ENCODE measurements around the gene RNPEPL1. TPM values are rescaled to one million over a fixed set of nuclear protein-coding genes. Genes with fewer than 3 reads are reported as not detected.

Gene RNPEPL1
- total RNA-seq, 1 experiment from 2014 or later: 101 TPM

DNA sequence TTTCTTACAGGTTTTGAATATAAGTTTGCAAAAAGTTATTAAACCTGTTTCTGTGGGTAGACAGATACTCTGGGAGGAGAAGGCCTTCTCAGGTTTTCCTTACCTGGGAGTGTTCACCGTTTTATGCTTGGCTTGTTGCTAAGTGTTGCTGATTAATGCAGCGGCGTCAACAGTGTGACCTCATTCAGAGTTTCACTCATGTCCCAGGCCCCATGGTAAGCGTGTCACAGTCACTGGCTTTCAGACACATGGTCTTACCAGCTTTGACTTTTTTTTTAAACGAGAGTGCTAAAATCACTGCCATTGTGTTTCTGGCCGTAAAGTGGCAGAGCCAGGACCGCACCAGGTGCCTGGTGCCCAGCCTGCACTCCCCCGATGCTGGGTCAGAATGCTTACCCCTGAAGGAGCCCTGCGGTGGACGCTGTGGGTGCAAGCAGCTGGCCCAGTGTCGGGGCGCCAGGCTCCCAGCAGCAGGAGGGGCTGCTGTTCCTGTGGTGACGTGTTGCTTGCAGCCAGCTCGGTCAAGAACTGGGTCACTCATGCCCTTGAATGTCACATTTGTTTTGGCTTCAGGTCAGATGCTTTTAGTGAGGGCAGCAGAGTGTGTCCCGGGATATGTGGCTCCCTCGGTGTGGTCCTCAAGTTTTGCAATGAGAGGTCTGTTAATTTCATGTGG, 21.7 kb downstream of the RNPEPL1 start:
- CTCF ChIA-PET: interaction anchor here (0.6 kb wide), 1 partner anchor 11 kb away, joined by 3 read pairs; no protein-coding TSS in a partner anchor
- Histone ChIP-seq H3K27me3 (ENCODE audit: insufficient read depth, low read depth) (no peaks in the 10 kb centered on the region), H4K20me1 (ENCODE audit: insufficient read depth) (peaks cover 22% of the 10 kb centered on the region), H3K27ac (no peak overlapping the region), H3K9me2 (ENCODE audit: insufficient read depth) (no peaks in the 10 kb centered on the region), H3K79me2 (ENCODE audit: low read depth) (peaks cover 45% of the 10 kb centered on the region), H2AFZ (no peak overlapping the region), H3K4me3 (no peak overlapping the region), H3K9me3 (ENCODE audit: insufficient read depth, low read depth) (no peaks in the 10 kb centered on the region), H3K36me3 (ENCODE audit: low read depth) (no peaks in the 10 kb centered on the region), H3K4me2 (no peak overlapping the region), H3K4me1 (replicated peaks; ENCODE audit: insufficient read depth) (peaks cover 19% of the 10 kb centered on the region), H3F3A (ENCODE audit: insufficient read depth, low read depth) (peaks cover 8% of the 10 kb centered on the region; the same call in 1 of the 2 replicates)
- TF ChIP-seq, protein P1, sequence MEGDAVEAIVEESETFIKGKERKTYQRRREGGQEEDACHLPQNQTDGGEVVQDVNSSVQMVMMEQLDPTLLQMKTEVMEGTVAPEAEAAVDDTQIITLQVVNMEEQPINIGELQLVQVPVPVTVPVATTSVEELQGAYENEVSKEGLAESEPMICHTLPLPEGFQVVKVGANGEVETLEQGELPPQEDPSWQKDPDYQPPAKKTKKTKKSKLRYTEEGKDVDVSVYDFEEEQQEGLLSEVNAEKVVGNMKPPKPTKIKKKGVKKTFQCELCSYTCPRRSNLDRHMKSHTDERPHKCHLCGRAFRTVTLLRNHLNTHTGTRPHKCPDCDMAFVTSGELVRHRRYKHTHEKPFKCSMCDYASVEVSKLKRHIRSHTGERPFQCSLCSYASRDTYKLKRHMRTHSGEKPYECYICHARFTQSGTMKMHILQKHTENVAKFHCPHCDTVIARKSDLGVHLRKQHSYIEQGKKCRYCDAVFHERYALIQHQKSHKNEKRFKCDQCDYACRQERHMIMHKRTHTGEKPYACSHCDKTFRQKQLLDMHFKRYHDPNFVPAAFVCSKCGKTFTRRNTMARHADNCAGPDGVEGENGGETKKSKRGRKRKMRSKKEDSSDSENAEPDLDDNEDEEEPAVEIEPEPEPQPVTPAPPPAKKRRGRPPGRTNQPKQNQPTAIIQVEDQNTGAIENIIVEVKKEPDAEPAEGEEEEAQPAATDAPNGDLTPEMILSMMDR (conservative IDR thresholded peaks at IDR 0.05): no peak
- no peak for TF ChIP-seq EZH2 (IDR thresholded peaks at IDR 0.05; ENCODE audit: low read depth)
- DNase-seq: no peak
- BruUV-seq (replicated peaks): no TSS peak
- intact Hi-C loops (cut with micrococcal nuclease; ENCODE audit: unreplicated experiment): no loop called here
- POLR2A ChIA-PET (ENCODE audit: unreplicated experiment): no interaction called here

DNA sequence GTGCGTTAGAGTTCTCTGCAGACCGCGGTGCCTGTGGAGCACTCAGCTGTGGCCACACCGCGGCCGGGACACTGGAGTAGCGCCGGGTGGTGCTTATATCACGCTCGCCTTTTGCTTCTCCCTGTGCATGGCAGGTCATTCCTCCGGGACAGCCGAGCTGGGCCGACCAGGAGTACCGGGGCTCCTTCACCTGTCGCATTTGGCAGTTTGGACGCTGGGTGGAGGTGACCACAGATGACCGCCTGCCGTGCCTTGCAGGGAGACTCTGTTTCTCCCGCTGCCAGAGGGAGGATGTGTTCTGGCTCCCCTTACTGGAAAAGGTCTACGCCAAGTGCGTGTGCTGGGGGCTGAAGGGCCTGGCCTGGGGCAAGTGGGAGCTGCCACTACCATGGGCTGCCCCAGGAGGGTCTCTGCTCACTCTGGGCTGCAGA, 22.4 kb downstream of the RNPEPL1 start:
- no peaks in the 10 kb centered on the region for H3K36me3 ChIP-seq (ENCODE audit: low read depth)
- no peaks in the 10 kb centered on the region for H3K9me2 ChIP-seq (ENCODE audit: insufficient read depth)
- DNase-seq: no peak
- no peaks in the 10 kb centered on the region for H3K27me3 ChIP-seq (ENCODE audit: insufficient read depth, low read depth)
- H3F3A ChIP-seq (ENCODE audit: insufficient read depth, low read depth): peaks cover 8% of the 10 kb centered on the region; the same call in 1 of the 2 replicates
- H3K27ac ChIP-seq: no peak overlapping the region
- H3K4me1 ChIP-seq (replicated peaks; ENCODE audit: insufficient read depth): peaks cover 14% of the 10 kb centered on the region
- H2AFZ ChIP-seq: no peak overlapping the region
- peaks cover 38% of the 10 kb centered on the region for H3K79me2 ChIP-seq (ENCODE audit: low read depth)
- BruUV-seq (replicated peaks): no TSS peak
- intact Hi-C loops (cut with micrococcal nuclease; ENCODE audit: unreplicated experiment): no loop called here
- CTCF ChIA-PET: no interaction called here
- POLR2A ChIA-PET (ENCODE audit: unreplicated experiment): no interaction called here
- no peak overlapping the region for H3K4me3 ChIP-seq
- H4K20me1 ChIP-seq (ENCODE audit: insufficient read depth): peaks cover 28% of the 10 kb centered on the region
- no peaks in the 10 kb centered on the region for H3K9me3 ChIP-seq (ENCODE audit: insufficient read depth, low read depth)
- no peak overlapping the region for H3K4me2 ChIP-seq
- no peak for TF ChIP-seq EZH2 (IDR thresholded peaks at IDR 0.05; ENCODE audit: low read depth)
- TF ChIP-seq, protein P1 (conservative IDR thresholded peaks at IDR 0.05): no peak

DNA sequence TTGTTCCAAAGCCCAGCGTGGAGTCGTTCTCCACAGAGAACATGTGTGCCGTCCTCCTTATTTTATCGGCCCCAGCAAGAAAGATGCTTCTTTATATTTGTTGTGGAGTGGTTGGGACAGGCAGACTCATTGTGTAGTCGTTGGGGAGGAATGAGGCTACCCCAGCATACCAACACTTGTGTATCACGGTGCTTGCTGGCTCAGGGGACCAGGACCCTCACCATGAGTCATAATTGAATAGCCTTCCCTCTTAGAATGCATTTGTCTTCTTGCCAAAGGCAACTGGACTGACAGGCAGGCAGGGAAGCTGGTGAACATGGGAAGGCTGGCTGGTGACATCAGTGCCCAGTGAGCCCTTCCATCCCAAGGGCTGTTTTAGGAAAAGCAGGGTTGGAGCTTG, 22.9 kb downstream of the RNPEPL1 start:
- peaks cover 14% of the 10 kb centered on the region for H3K4me1 ChIP-seq (replicated peaks; ENCODE audit: insufficient read depth)
- TF ChIP-seq EZH2 (IDR thresholded peaks at IDR 0.05; ENCODE audit: low read depth): no peak
- TF ChIP-seq, protein P1 (conservative IDR thresholded peaks at IDR 0.05): no peak
- H4K20me1 ChIP-seq (ENCODE audit: insufficient read depth): peaks cover 33% of the 10 kb centered on the region
- H3K27me3 ChIP-seq (ENCODE audit: insufficient read depth, low read depth): no peaks in the 10 kb centered on the region
- ChIA-PET POLR2A (ENCODE audit: unreplicated experiment) (no interaction called here), CTCF (no interaction called here)
- no peaks in the 10 kb centered on the region for H3K9me2 ChIP-seq (ENCODE audit: insufficient read depth)
- peaks cover 34% of the 10 kb centered on the region for H3K79me2 ChIP-seq (ENCODE audit: low read depth)
- no peak for DNase-seq
- H3K9me3 ChIP-seq (ENCODE audit: insufficient read depth, low read depth): no peaks in the 10 kb centered on the region
- H2AFZ ChIP-seq: no peak overlapping the region
- H3K4me3 ChIP-seq: no peak overlapping the region
- H3F3A ChIP-seq (ENCODE audit: insufficient read depth, low read depth): peaks cover 8% of the 10 kb centered on the region; the same call in 1 of the 2 replicates
- no peaks in the 10 kb centered on the region for H3K36me3 ChIP-seq (ENCODE audit: low read depth)
- intact Hi-C loops (cut with micrococcal nuclease; ENCODE audit: unreplicated experiment): no loop called here
- no peak overlapping the region for H3K4me2 ChIP-seq
- H3K27ac ChIP-seq: no peak overlapping the region
- BruUV-seq (replicated peaks): no TSS peak
